HepG2 (cell line): ENCODE data around the gene SAMD15.

Source experiments
- CTCF ChIP-seq: sonication (generic); formaldehyde crosslinking; IDR thresholded peaks from 2 replicates; pipeline ENCODE4 v1.5.0; 2020; ENCODE audit warnings: mild to moderate bottlenecking, missing genetic modification reagents, moderate library complexity
- HDAC1 ChIP-seq: sonication (generic); formaldehyde crosslinking; IDR thresholded peaks from 2 replicates; pipeline ENCODE4 v1.5.1; 2020; ENCODE audit warnings: mild to moderate bottlenecking, missing genetic modification reagents
- PRMT3 ChIP-seq: sonication (generic); formaldehyde crosslinking; IDR thresholded peaks from 2 replicates; pipeline ENCODE4 v1.8.1; 2022; ENCODE audit warnings: low read depth, mild to moderate bottlenecking, moderate library complexity, missing genetic modification reagents, borderline replicate concordance
- SP1 ChIP-seq, 2 experiments: fragments of 450-650 bp in 1 of 2; sonication (generic) in 1 of 2; formaldehyde crosslinking in 1 of 2; IDR thresholded peaks; 2 replicates each; pipeline versions ENCODE4 v1.4.0 to v1.6.1; 2016 to 2020; ENCODE audit warnings: missing genetic modification reagents in 1 of 2
- ZFP36 ChIP-seq: fragments of 150-350 bp; IDR thresholded peaks from 2 replicates; pipeline ENCODE4 v1.6.1; 2018; ENCODE audit warnings: borderline replicate concordance, low read length, low read depth; ENCODE audit not compliant: partially characterized antibody
- ZNF564 ChIP-seq: sonication (generic); formaldehyde crosslinking; IDR thresholded peaks from 2 replicates; pipeline ENCODE4 v1.8.1; 2023; ENCODE audit warnings: mild to moderate bottlenecking, missing genetic modification reagents
- TF ChIP-seq, protein P1 (sequence below), 2 experiments: fragments of 450-650 bp in 1 of 2; sonication (generic) in 1 of 2; formaldehyde crosslinking in 1 of 2; IDR thresholded peaks; 2 replicates each; pipeline versions ENCODE4 v1.6.1 to v1.8.0; 2016 to 2022; ENCODE audit warnings: antibody characterized with exemption in 1 of 2, mild to moderate bottlenecking in 1 of 2, missing genetic modification reagents in 1 of 2

DNA sequence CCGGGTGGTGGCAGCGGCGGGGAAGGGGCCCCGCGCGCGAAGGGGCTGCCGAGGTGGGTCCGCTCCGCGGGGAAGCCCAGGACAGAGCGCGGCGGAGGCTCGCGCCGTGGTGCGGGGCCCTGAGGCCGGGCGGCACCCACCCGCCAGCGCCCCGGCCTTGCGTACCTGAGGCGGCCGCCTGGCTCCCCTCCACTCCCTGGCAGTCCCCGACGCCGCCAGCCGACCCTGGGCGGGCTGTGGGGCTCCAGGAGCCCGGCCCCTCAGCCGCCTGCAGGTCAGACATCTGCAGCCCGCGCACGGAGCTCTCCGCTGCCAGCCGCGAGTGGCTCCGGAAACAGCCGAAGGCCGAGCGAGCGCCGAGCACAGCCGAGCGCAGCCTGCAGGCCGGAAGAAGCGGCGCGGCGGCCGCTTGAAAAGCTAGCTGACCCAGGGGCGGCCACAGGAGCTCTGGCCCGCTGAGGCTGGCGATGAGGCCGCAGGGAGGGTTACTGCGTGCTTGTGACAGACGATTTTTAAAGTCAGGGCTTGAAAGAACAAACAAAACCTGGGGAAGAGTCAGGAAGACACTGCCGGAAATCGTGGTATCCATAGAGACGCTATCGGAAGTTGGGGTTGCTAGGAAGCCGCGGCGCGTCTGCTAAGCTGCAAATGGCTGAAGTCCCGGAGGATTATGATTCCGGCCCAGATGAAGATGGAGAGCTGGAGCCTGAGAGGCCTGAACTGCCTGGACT is at the start of gene SAMD15, which contains the start of gene TMED8:
- TF ChIP-seq PRMT3 = no peak
- TF ChIP-seq CTCF (CRISPR knock-in tag) = peak; percentile 51
- no peak for TF ChIP-seq SP1 (IDR thresholded peaks at IDR 0.05)
- no peak for TF ChIP-seq SP1 (CRISPR knock-in tag; IDR thresholded peaks at IDR 0.05)
- no peak for TF ChIP-seq ZFP36
- no peak for TF ChIP-seq ZNF564 (CRISPR knock-in tag)
- peak; percentile 90 for TF ChIP-seq HDAC1 (CRISPR knock-in tag)
- TF ChIP-seq, protein P1, sequence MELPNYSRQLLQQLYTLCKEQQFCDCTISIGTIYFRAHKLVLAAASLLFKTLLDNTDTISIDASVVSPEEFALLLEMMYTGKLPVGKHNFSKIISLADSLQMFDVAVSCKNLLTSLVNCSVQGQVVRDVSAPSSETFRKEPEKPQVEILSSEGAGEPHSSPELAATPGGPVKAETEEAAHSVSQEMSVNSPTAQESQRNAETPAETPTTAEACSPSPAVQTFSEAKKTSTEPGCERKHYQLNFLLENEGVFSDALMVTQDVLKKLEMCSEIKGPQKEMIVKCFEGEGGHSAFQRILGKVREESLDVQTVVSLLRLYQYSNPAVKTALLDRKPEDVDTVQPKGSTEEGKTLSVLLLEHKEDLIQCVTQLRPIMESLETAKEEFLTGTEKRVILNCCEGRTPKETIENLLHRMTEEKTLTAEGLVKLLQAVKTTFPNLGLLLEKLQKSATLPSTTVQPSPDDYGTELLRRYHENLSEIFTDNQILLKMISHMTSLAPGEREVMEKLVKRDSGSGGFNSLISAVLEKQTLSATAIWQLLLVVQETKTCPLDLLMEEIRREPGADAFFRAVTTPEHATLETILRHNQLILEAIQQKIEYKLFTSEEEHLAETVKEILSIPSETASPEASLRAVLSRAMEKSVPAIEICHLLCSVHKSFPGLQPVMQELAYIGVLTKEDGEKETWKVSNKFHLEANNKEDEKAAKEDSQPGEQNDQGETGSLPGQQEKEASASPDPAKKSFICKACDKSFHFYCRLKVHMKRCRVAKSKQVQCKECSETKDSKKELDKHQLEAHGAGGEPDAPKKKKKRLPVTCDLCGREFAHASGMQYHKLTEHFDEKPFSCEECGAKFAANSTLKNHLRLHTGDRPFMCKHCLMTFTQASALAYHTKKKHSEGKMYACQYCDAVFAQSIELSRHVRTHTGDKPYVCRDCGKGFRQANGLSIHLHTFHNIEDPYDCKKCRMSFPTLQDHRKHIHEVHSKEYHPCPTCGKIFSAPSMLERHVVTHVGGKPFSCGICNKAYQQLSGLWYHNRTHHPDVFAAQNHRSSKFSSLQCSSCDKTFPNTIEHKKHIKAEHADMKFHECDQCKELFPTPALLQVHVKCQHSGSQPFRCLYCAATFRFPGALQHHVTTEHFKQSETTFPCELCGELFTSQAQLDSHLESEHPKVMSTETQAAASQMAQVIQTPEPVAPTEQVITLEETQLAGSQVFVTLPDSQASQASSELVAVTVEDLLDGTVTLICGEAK (IDR thresholded peaks at IDR 0.05) = peak; percentile 41; the same call in 1 of the 2 replicates
- TF ChIP-seq, protein P1 (CRISPR knock-in tag; IDR thresholded peaks at IDR 0.05) = no peak
